GM23338 (cell line): ENCODE results near the gene NOL12. TPM values are rescaled to one million over a fixed set of nuclear protein-coding genes. Genes with fewer than 3 reads are reported as not detected.

ENCODE experiments used
- ATAC-seq: fragments of 200-7000 bp; cut with Tn5 transposase; 3 replicates; pipeline ENCODE4 v1.9.1; 2020
- DNase-seq: peaks from one replicate; pipeline ENCODE4 v3.0.0-alpha.2; 2015; ENCODE audit warnings: low spot score
- H2AFZ ChIP-seq: fragments of 200-600 bp; sonication (generic); 2 replicates; pipeline ENCODE4 v1.8.0; 2016; ENCODE audit warnings: antibody characterized with exemption, mild to moderate bottlenecking, moderate library complexity
- H3F3A ChIP-seq: fragments of 200-600 bp; sonication (generic); replicated peaks from 2 replicates; pipeline ENCODE4 v1.8.0; 2017; ENCODE audit warnings: antibody characterized with exemption, mixed run types, low read depth
- H3K27ac ChIP-seq: fragments of 200-600 bp; sonication (generic); 2 replicates; pipeline ENCODE4 v1.6.1; 2016; ENCODE audit warnings: low read depth
- H3K27me3 ChIP-seq: fragments of 200-600 bp; sonication (generic); 2 replicates; pipeline ENCODE4 v1.8.0; 2016; ENCODE audit warnings: mild to moderate bottlenecking, mixed run types, moderate library complexity; ENCODE audit not compliant: insufficient read depth
- H3K36me3 ChIP-seq: fragments of 200-600 bp; sonication (generic); 2 replicates; pipeline ENCODE4 v1.8.0; 2016; ENCODE audit warnings: mild to moderate bottlenecking; ENCODE audit not compliant: insufficient read depth
- H3K4me1 ChIP-seq: fragments of 200-600 bp; sonication (generic); 2 replicates; pipeline ENCODE4 v1.8.0; 2016; ENCODE audit warnings: mild to moderate bottlenecking, moderate library complexity; ENCODE audit not compliant: insufficient read depth
- H3K4me2 ChIP-seq: fragments of 200-600 bp; sonication (generic); 2 replicates; pipeline ENCODE4 v1.7.1; 2017; ENCODE audit warnings: mixed run types
- H3K4me3 ChIP-seq: fragments of 200-600 bp; sonication (generic); 2 replicates; pipeline ENCODE4 v1.6.1; 2016; ENCODE audit warnings: mixed run types
- H3K79me2 ChIP-seq: fragments of 200-600 bp; sonication (generic); replicated peaks from 2 replicates; pipeline ENCODE4 v1.8.0; 2017; ENCODE audit warnings: mild to moderate bottlenecking; ENCODE audit not compliant: insufficient read depth
- H3K9me2 ChIP-seq: fragments of 200-600 bp; sonication (generic); 2 replicates; pipeline ENCODE4 v1.8.0; 2017; ENCODE audit not compliant: insufficient read depth
- H4K20me1 ChIP-seq: fragments of 200-600 bp; sonication (generic); replicated peaks from 2 replicates; pipeline ENCODE4 v1.8.0; 2017; ENCODE audit warnings: mild to moderate bottlenecking; ENCODE audit not compliant: insufficient read depth
- H3K27ac Mint-ChIP-seq: 2 replicates; pipeline ENCODE4 v1.8.0; 2020; ENCODE audit warnings: inconsistent platforms, mild to moderate bottlenecking, moderate library complexity, mixed read lengths
- H3K27me3 Mint-ChIP-seq: 3 replicates; pipeline ENCODE4 v1.8.0; 2022; ENCODE audit warnings: low read depth, mild to moderate bottlenecking, moderate library complexity, mixed read lengths, inconsistent platforms; ENCODE audit not compliant: insufficient read depth, poor library complexity
- H3K36me3 Mint-ChIP-seq: 3 replicates; pipeline ENCODE4 v1.8.0; 2021; ENCODE audit warnings: low read depth, mild to moderate bottlenecking, inconsistent platforms, moderate library complexity, mixed read lengths
- H3K4me1 Mint-ChIP-seq: 3 replicates; pipeline ENCODE4 v1.8.0; 2020; ENCODE audit warnings: mild to moderate bottlenecking, inconsistent platforms, mixed read lengths
- H3K4me3 Mint-ChIP-seq: 3 replicates; pipeline ENCODE4 v1.8.0; 2021; ENCODE audit warnings: moderate library complexity, mild to moderate bottlenecking, inconsistent platforms, mixed read lengths
- H3K9me3 Mint-ChIP-seq: 3 replicates; pipeline ENCODE4 v1.8.0; 2020; ENCODE audit warnings: moderate library complexity, mild to moderate bottlenecking, inconsistent platforms, mixed read lengths
- CTCF ChIP-seq, 2 experiments: fragments of 200-600 bp in 1 of 2; sonication (generic) in 1 of 2; conservative IDR thresholded peaks; 2 replicates each; pipeline versions ENCODE4 v1.5.1 to v1.6.1; 2016 to 2017; ENCODE audit warnings: antibody characterized with exemption in 2 of 2, low read depth in 2 of 2, mild to moderate bottlenecking in 2 of 2, moderate library complexity in 1 of 2
- ETS1 ChIP-seq: IDR thresholded peaks from 2 replicates; pipeline ENCODE4 v1.6.1; 2016; ENCODE audit warnings: antibody characterized with exemption
- EZH2 ChIP-seq: fragments of 200-600 bp; sonication (generic); IDR thresholded peaks from one replicate; pipeline ENCODE4 v1.8.0; 2017; ENCODE audit warnings: antibody characterized with exemption, mild to moderate bottlenecking, low read depth; ENCODE audit not compliant: unreplicated experiment
- JUNB ChIP-seq: IDR thresholded peaks from one replicate; pipeline ENCODE4 v1.6.1; 2016; ENCODE audit warnings: antibody characterized with exemption; ENCODE audit not compliant: unreplicated experiment
- POLR2AphosphoS5 ChIP-seq: IDR thresholded peaks from 2 replicates; pipeline ENCODE4 v1.6.1; 2016; ENCODE audit warnings: antibody characterized with exemption, low read depth
- REST ChIP-seq: IDR thresholded peaks from one replicate; pipeline ENCODE4 v1.6.1; 2018; ENCODE audit warnings: antibody characterized with exemption; ENCODE audit not compliant: unreplicated experiment
- STAT1 ChIP-seq: IDR thresholded peaks from one replicate; pipeline ENCODE4 v1.6.1; 2016; ENCODE audit warnings: antibody characterized with exemption; ENCODE audit not compliant: unreplicated experiment
- ZNF114 ChIP-seq: fragments of 250-450 bp; sonication (Bioruptor Pico); IDR thresholded peaks from 2 replicates; pipeline ENCODE4 v1.5.0; 2020; ENCODE audit warnings: mild to moderate bottlenecking, moderate library complexity
- ZNF331 ChIP-seq: fragments of 250-450 bp; sonication (Bioruptor Pico); IDR thresholded peaks from 2 replicates; pipeline ENCODE4 v1.5.0; 2020; ENCODE audit warnings: low read depth, mild to moderate bottlenecking, moderate library complexity
- ZNF462 ChIP-seq: fragments of 250-450 bp; sonication (Bioruptor Pico); IDR thresholded peaks from 2 replicates; pipeline ENCODE4 v1.5.0; 2020; ENCODE audit warnings: mild to moderate bottlenecking, moderate library complexity
- polyA plus RNA-seq: library from polyadenylated mRNA; unstranded; fragments of >200 nt; fragmentation: Nextera tagmentation; extraction: Ambion mirVana; gene quantifications from 2 replicates; pipeline ENCODE4 v1.2.1, GENCODE V29; 2016
- total RNA-seq: library from RNA; depleted of rRNA; stranded (reverse); fragments of >200 nt; shearing (Covaris generic); gene quantifications from 2 replicates; pipeline ENCODE4 v1.2.3, GENCODE V29; 2014

Gene NOL12
- total and polyA plus RNA-seq, 2 experiments from 2014 or later = 22.2 to 48.5 TPM

- ATAC-seq (no peak), DNase-seq (no peak)
- Histone ChIP-seq H3F3A (peaks cover 16% of the 10 kb centered on the region; the same call in 1 of the 2 replicates), H2AFZ (no peak overlapping the region), H3K27me3 (no peaks in the 10 kb centered on the region), H3K36me3 (no peaks in the 10 kb centered on the region), H4K20me1 (no peaks in the 10 kb centered on the region; the same call in 1 of the 2 replicates), H3K4me1 (peaks cover 11% of the 10 kb centered on the region; the same call in 1 of the 2 replicates), H3K27ac (no peak overlapping the region), H3K9me2 (no peaks in the 10 kb centered on the region), H3K4me3 (no peak overlapping the region), H3K4me2 (no peak overlapping the region), H3K79me2 (no peaks in the 10 kb centered on the region)
- no peaks in the 10 kb centered on the region for H3K9me3 Mint-ChIP-seq
- H3K4me3 Mint-ChIP-seq = no peak overlapping the region
- H3K4me1 Mint-ChIP-seq = peaks cover 17% of the 10 kb centered on the region
- TF ChIP-seq POLR2AphosphoS5 = no peak
- no peak for TF ChIP-seq ZNF331 (CRISPR knock-in tag)
- TF ChIP-seq REST = no peak
- TF ChIP-seq ZNF462 (CRISPR knock-in tag) = no peak
- TF ChIP-seq EZH2 = no peak
- TF ChIP-seq ETS1 = no peak
- no peak for TF ChIP-seq JUNB
- TF ChIP-seq CTCF (conservative IDR thresholded peaks at IDR 0.05; ENCODE audit: low read depth in 2 of 2) = no peak
- no peak for TF ChIP-seq ZNF114 (CRISPR knock-in tag)
- TF ChIP-seq STAT1 = no peak
- H3K27ac Mint-ChIP-seq = no peak overlapping the region
- H3K36me3 Mint-ChIP-seq = no peaks in the 10 kb centered on the region
- peaks cover 6% of the 10 kb centered on the region for H3K27me3 Mint-ChIP-seq
Observed at GRCh38 chr22:37679670-37680069, 6.5 kb upstream of the NOL12 start.
